GM23338 (cell line): ENCODE results near the gene ADIPOR2. TPM values are rescaled to one million over a fixed set of nuclear protein-coding genes. Genes with fewer than 3 reads are reported as not detected.

Experiments used
- ATAC-seq: fragments of 200-7000 bp; cut with Tn5 transposase; 3 replicates; pipeline ENCODE4 v1.9.1; 2020
- DNase-seq: peaks from one replicate; pipeline ENCODE4 v3.0.0-alpha.2; 2015; ENCODE audit warnings: low spot score
- H2AFZ ChIP-seq: fragments of 200-600 bp; sonication (generic); 2 replicates; pipeline ENCODE4 v1.8.0; 2016; ENCODE audit warnings: antibody characterized with exemption, mild to moderate bottlenecking, moderate library complexity
- H3F3A ChIP-seq: fragments of 200-600 bp; sonication (generic); replicated peaks from 2 replicates; pipeline ENCODE4 v1.8.0; 2017; ENCODE audit warnings: antibody characterized with exemption, mixed run types, low read depth
- H3K27ac ChIP-seq: fragments of 200-600 bp; sonication (generic); 2 replicates; pipeline ENCODE4 v1.6.1; 2016; ENCODE audit warnings: low read depth
- H3K27me3 ChIP-seq: fragments of 200-600 bp; sonication (generic); 2 replicates; pipeline ENCODE4 v1.8.0; 2016; ENCODE audit warnings: mild to moderate bottlenecking, mixed run types, moderate library complexity; ENCODE audit not compliant: insufficient read depth
- H3K36me3 ChIP-seq: fragments of 200-600 bp; sonication (generic); 2 replicates; pipeline ENCODE4 v1.8.0; 2016; ENCODE audit warnings: mild to moderate bottlenecking; ENCODE audit not compliant: insufficient read depth
- H3K4me1 ChIP-seq: fragments of 200-600 bp; sonication (generic); 2 replicates; pipeline ENCODE4 v1.8.0; 2016; ENCODE audit warnings: mild to moderate bottlenecking, moderate library complexity; ENCODE audit not compliant: insufficient read depth
- H3K4me2 ChIP-seq: fragments of 200-600 bp; sonication (generic); 2 replicates; pipeline ENCODE4 v1.7.1; 2017; ENCODE audit warnings: mixed run types
- H3K4me3 ChIP-seq: fragments of 200-600 bp; sonication (generic); 2 replicates; pipeline ENCODE4 v1.6.1; 2016; ENCODE audit warnings: mixed run types
- H3K79me2 ChIP-seq: fragments of 200-600 bp; sonication (generic); replicated peaks from 2 replicates; pipeline ENCODE4 v1.8.0; 2017; ENCODE audit warnings: mild to moderate bottlenecking; ENCODE audit not compliant: insufficient read depth
- H3K9me2 ChIP-seq: fragments of 200-600 bp; sonication (generic); 2 replicates; pipeline ENCODE4 v1.8.0; 2017; ENCODE audit not compliant: insufficient read depth
- H4K20me1 ChIP-seq: fragments of 200-600 bp; sonication (generic); replicated peaks from 2 replicates; pipeline ENCODE4 v1.8.0; 2017; ENCODE audit warnings: mild to moderate bottlenecking; ENCODE audit not compliant: insufficient read depth
- H3K27ac Mint-ChIP-seq: 2 replicates; pipeline ENCODE4 v1.8.0; 2020; ENCODE audit warnings: inconsistent platforms, mild to moderate bottlenecking, moderate library complexity, mixed read lengths
- H3K27me3 Mint-ChIP-seq: 3 replicates; pipeline ENCODE4 v1.8.0; 2022; ENCODE audit warnings: low read depth, mild to moderate bottlenecking, moderate library complexity, mixed read lengths, inconsistent platforms; ENCODE audit not compliant: insufficient read depth, poor library complexity
- H3K36me3 Mint-ChIP-seq: 3 replicates; pipeline ENCODE4 v1.8.0; 2021; ENCODE audit warnings: low read depth, mild to moderate bottlenecking, inconsistent platforms, moderate library complexity, mixed read lengths
- H3K4me1 Mint-ChIP-seq: 3 replicates; pipeline ENCODE4 v1.8.0; 2020; ENCODE audit warnings: mild to moderate bottlenecking, inconsistent platforms, mixed read lengths
- H3K4me3 Mint-ChIP-seq: 3 replicates; pipeline ENCODE4 v1.8.0; 2021; ENCODE audit warnings: moderate library complexity, mild to moderate bottlenecking, inconsistent platforms, mixed read lengths
- H3K9me3 Mint-ChIP-seq: 3 replicates; pipeline ENCODE4 v1.8.0; 2020; ENCODE audit warnings: moderate library complexity, mild to moderate bottlenecking, inconsistent platforms, mixed read lengths
- CREB1 ChIP-seq: fragments of 250-450 bp; sonication (Bioruptor Pico); IDR thresholded peaks from 2 replicates; pipeline ENCODE4 v1.5.0; 2020; ENCODE audit warnings: low read depth, mild to moderate bottlenecking, moderate library complexity
- CTCF ChIP-seq, 2 experiments: fragments of 200-600 bp in 1 of 2; sonication (generic) in 1 of 2; conservative IDR thresholded peaks; 2 replicates each; pipeline versions ENCODE4 v1.5.1 to v1.6.1; 2016 to 2017; ENCODE audit warnings: antibody characterized with exemption in 2 of 2, low read depth in 2 of 2, mild to moderate bottlenecking in 2 of 2, moderate library complexity in 1 of 2
- ETS1 ChIP-seq: IDR thresholded peaks from 2 replicates; pipeline ENCODE4 v1.6.1; 2016; ENCODE audit warnings: antibody characterized with exemption
- EZH2 ChIP-seq: fragments of 200-600 bp; sonication (generic); IDR thresholded peaks from one replicate; pipeline ENCODE4 v1.8.0; 2017; ENCODE audit warnings: antibody characterized with exemption, mild to moderate bottlenecking, low read depth; ENCODE audit not compliant: unreplicated experiment
- EZH2phosphoT487 ChIP-seq: fragments of 200-600 bp; sonication (generic); IDR thresholded peaks from one replicate; pipeline ENCODE4 v1.8.1; 2018; ENCODE audit warnings: antibody characterized with exemption; ENCODE audit not compliant: unreplicated experiment
- JUNB ChIP-seq: IDR thresholded peaks from one replicate; pipeline ENCODE4 v1.6.1; 2016; ENCODE audit warnings: antibody characterized with exemption; ENCODE audit not compliant: unreplicated experiment
- NANOG ChIP-seq: IDR thresholded peaks from 2 replicates; pipeline ENCODE4 v1.6.1; 2016; ENCODE audit warnings: antibody characterized with exemption, borderline replicate concordance
- POLR2AphosphoS5 ChIP-seq: IDR thresholded peaks from 2 replicates; pipeline ENCODE4 v1.6.1; 2016; ENCODE audit warnings: antibody characterized with exemption, low read depth
- REST ChIP-seq: IDR thresholded peaks from one replicate; pipeline ENCODE4 v1.6.1; 2018; ENCODE audit warnings: antibody characterized with exemption; ENCODE audit not compliant: unreplicated experiment
- STAT1 ChIP-seq: IDR thresholded peaks from one replicate; pipeline ENCODE4 v1.6.1; 2016; ENCODE audit warnings: antibody characterized with exemption; ENCODE audit not compliant: unreplicated experiment
- ZNF114 ChIP-seq: fragments of 250-450 bp; sonication (Bioruptor Pico); IDR thresholded peaks from 2 replicates; pipeline ENCODE4 v1.5.0; 2020; ENCODE audit warnings: mild to moderate bottlenecking, moderate library complexity
- ZNF331 ChIP-seq: fragments of 250-450 bp; sonication (Bioruptor Pico); IDR thresholded peaks from 2 replicates; pipeline ENCODE4 v1.5.0; 2020; ENCODE audit warnings: low read depth, mild to moderate bottlenecking, moderate library complexity
- polyA plus RNA-seq: library from polyadenylated mRNA; unstranded; fragments of >200 nt; fragmentation: Nextera tagmentation; extraction: Ambion mirVana; gene quantifications from 2 replicates; pipeline ENCODE4 v1.2.1, GENCODE V29; 2016
- total RNA-seq: library from RNA; depleted of rRNA; stranded (reverse); fragments of >200 nt; shearing (Covaris generic); gene quantifications from 2 replicates; pipeline ENCODE4 v1.2.3, GENCODE V29; 2014

The ADIPOR2 gene
- total and polyA plus RNA-seq, 2 experiments from 2014 or later, result 11.7 to 36.2 TPM

DNA sequence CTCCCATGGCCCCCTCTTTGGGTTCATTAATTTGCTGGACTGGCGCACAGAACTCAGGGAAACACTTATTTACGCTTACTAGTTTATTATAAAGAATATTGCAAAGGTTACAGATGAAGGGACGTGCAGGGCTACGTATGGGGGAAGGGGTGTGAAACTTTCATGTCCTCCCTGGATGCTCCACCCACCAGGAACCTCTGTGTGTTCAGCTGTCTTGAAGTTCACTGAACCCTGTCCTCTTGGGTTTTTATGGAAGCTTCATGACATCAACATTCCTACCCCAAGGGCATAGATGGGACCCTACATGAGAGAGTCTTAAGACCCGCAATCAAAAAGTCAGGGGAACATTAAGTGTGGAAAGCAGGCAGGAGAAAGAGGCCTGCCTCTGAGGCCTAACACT, 58.1 kb downstream of the ADIPOR2 start:
- H3K27ac Mint-ChIP-seq, result no peak overlapping the region
- TF ChIP-seq ZNF114 (CRISPR knock-in tag) (no peak), EZH2 (no peak), NANOG (no peak), ETS1 (no peak), EZH2phosphoT487 (no peak), CREB1 (CRISPR knock-in tag) (no peak), ZNF331 (CRISPR knock-in tag) (no peak), JUNB (no peak), CTCF (conservative IDR thresholded peaks at IDR 0.05; ENCODE audit: low read depth in 2 of 2) (no peak), POLR2AphosphoS5 (no peak), REST (no peak), STAT1 (no peak)

More for the DNA sequence above, 58.1 kb downstream of the ADIPOR2 start:
- peaks cover 11% of the 10 kb centered on the region; the same call in 1 of the 2 replicates for H4K20me1 ChIP-seq
- H3F3A ChIP-seq, result no peaks in the 10 kb centered on the region
- peaks cover 91% of the 10 kb centered on the region for H3K79me2 ChIP-seq
- H3K4me1 ChIP-seq, result no peaks in the 10 kb centered on the region
- H3K27me3 ChIP-seq, result no peaks in the 10 kb centered on the region
- no peak overlapping the region for H2AFZ ChIP-seq
- no peak overlapping the region for H3K4me3 Mint-ChIP-seq
- 0 out of 2 replicates have a peak, but pooled peaks cover 1% of the 10 kb centered on the region for H3K36me3 ChIP-seq
- no peaks in the 10 kb centered on the region for H3K9me2 ChIP-seq
- peaks cover 37% of the 10 kb centered on the region for H3K36me3 Mint-ChIP-seq
- no peak overlapping the region for H3K4me3 ChIP-seq
- no peak overlapping the region for H3K27ac ChIP-seq
- peaks cover 7% of the 10 kb centered on the region; the same call in 2 of the 3 replicates for H3K4me1 Mint-ChIP-seq
- peaks cover 22% of the 10 kb centered on the region for H3K9me3 Mint-ChIP-seq
- H3K27me3 Mint-ChIP-seq, result no peaks in the 10 kb centered on the region
- ATAC-seq, result no peak
- no peak for DNase-seq
- no peak overlapping the region for H3K4me2 ChIP-seq
